ENCODE data around the gene COL4A4. TPM values are rescaled to one million over a fixed set of nuclear protein-coding genes. Genes with fewer than 3 reads are reported as not detected.

Gene COL4A4
- total RNA-seq, 1 donor from 2014 or later, result 24.3 TPM

GRCh38 chr2:227201771-227202170 is 37.8 kb upstream of the COL4A4 start:
- DNase-seq (no peak), ATAC-seq (no peak)
- Histone ChIP-seq H3K27me3 (ENCODE audit: low read depth) (no peaks in the 10 kb centered on the region), H3K4me3 (no peak overlapping the region), H3K4me1 (no peaks in the 10 kb centered on the region), H3K9me3 (no peaks in the 10 kb centered on the region), H3K36me3 (no peaks in the 10 kb centered on the region), H3K27ac (no peak overlapping the region)
- no peak for TF ChIP-seq CTCF (IDR thresholded peaks at IDR 0.05)
- intact Hi-C loops (cut with DNase I), result no loop called here

- intact Hi-C loops (cut with DNase I), result no loop called here
- Histone ChIP-seq H3K9me3 (no peaks in the 10 kb centered on the region), H3K4me1 (no peaks in the 10 kb centered on the region), H3K36me3 (no peaks in the 10 kb centered on the region), H3K27ac (no peak overlapping the region), H3K4me3 (no peak overlapping the region), H3K27me3 (ENCODE audit: low read depth) (no peaks in the 10 kb centered on the region)
- no peak for ATAC-seq
- DNase-seq, result no peak
- no peak for TF ChIP-seq CTCF (IDR thresholded peaks at IDR 0.05)
Observed at GRCh38 chr2:227198866-227199265, 34.9 kb upstream of the COL4A4 start.

GRCh38 chr2:227194219-227194618 is 30.2 kb upstream of the COL4A4 start:
- intact Hi-C loops (cut with DNase I), result no loop called here
- Histone ChIP-seq H3K27ac (no peak overlapping the region), H3K27me3 (ENCODE audit: low read depth) (no peaks in the 10 kb centered on the region), H3K4me1 (no peaks in the 10 kb centered on the region), H3K36me3 (no peaks in the 10 kb centered on the region), H3K4me3 (no peak overlapping the region), H3K9me3 (no peaks in the 10 kb centered on the region)
- no peak for ATAC-seq
- no peak for TF ChIP-seq CTCF (IDR thresholded peaks at IDR 0.05)
- DNase-seq, result no peak

GRCh38 chr2:227192491-227192890 is 28.5 kb upstream of the COL4A4 start:
- intact Hi-C loops (cut with DNase I), result no loop called here
- no peaks in the 10 kb centered on the region for H3K36me3 ChIP-seq
- H3K4me1 ChIP-seq, result no peaks in the 10 kb centered on the region
- no peak for ATAC-seq
- no peak overlapping the region for H3K27ac ChIP-seq
- H3K27me3 ChIP-seq (ENCODE audit: low read depth), result no peaks in the 10 kb centered on the region
- no peak overlapping the region for H3K4me3 ChIP-seq
- no peak for TF ChIP-seq CTCF (IDR thresholded peaks at IDR 0.05)
- no peaks in the 10 kb centered on the region for H3K9me3 ChIP-seq
- DNase-seq, result no peak

- H3K36me3 ChIP-seq, result no peaks in the 10 kb centered on the region
- H3K27me3 ChIP-seq (ENCODE audit: low read depth), result no peaks in the 10 kb centered on the region
- ATAC-seq, result no peak
- H3K4me3 ChIP-seq, result no peak overlapping the region
- H3K27ac ChIP-seq, result no peak overlapping the region
- no peak for DNase-seq
- TF ChIP-seq CTCF (IDR thresholded peaks at IDR 0.05), result no peak
- H3K4me1 ChIP-seq, result no peaks in the 10 kb centered on the region
- intact Hi-C loops (cut with DNase I), result no loop called here
- no peaks in the 10 kb centered on the region for H3K9me3 ChIP-seq
Observed at GRCh38 chr2:227191367-227191766, 27.4 kb upstream of the COL4A4 start.

- Histone ChIP-seq H3K4me1 (no peaks in the 10 kb centered on the region), H3K4me3 (no peak overlapping the region), H3K9me3 (no peaks in the 10 kb centered on the region), H3K36me3 (no peaks in the 10 kb centered on the region), H3K27me3 (ENCODE audit: low read depth) (no peaks in the 10 kb centered on the region), H3K27ac (peak overlapping the region; percentile 43)
- intact Hi-C loops (cut with DNase I), result no loop called here
- peak; percentile 69 to 80 for ATAC-seq
- TF ChIP-seq CTCF (IDR thresholded peaks at IDR 0.05), result no peak
- DNase-seq, result no peak
Observed at GRCh38 chr2:227188292-227188691, 24.3 kb upstream of the COL4A4 start.

Data from lower lobe of right lung (tissue), 2 donors.